HCT116 (cell line): ENCODE measurements around the gene PDE4B. TPM values are rescaled to one million over a fixed set of nuclear protein-coding genes. Genes with fewer than 3 reads are reported as not detected.

ENCODE experiments used
- ATAC-seq: fragments of 200-7000 bp; cut with Tn5 transposase; 2 replicates; pipeline ENCODE4 v1.9.1; 2020; ENCODE audit warnings: mild to moderate bottlenecking, moderate library complexity
- BruUV-seq: library from RNA; stranded (reverse); fragments of 400-500 nt; replicated peaks from 2 replicates; lab custom pipeline; 2021; lab: Mats Ljungman, UMichigan
- CTCF ChIA-PET: fragments of 300-600 bp; sonication (Branson Sonifier 250); formaldehyde crosslinking; loops from one replicate; lab custom pipeline; 2021; ENCODE audit warnings: antibody characterized with exemption; lab: Charles Lee
- POLR2A ChIA-PET: fragments of 300-600, 350-600 bp; sonication (Branson Sonifier 250); formaldehyde crosslinking; loops from one replicate; lab custom pipeline; 2021; ENCODE audit warnings: antibody characterized with exemption; lab: Charles Lee
- RAD21 ChIA-PET, 2 experiments: fragments of 300-600 bp; sonication (Branson Sonifier 250); formaldehyde crosslinking; loops; one replicate each; lab custom pipeline; 2023; ENCODE audit warnings: low total read pairs in 2 of 2; ENCODE audit not compliant: uncharacterized antibody in 2 of 2, unreplicated experiment in 2 of 2, low non-redundant PET in 1 of 2; lab: Charles Lee
- DNase-seq: peaks from one replicate; pipeline ENCODE4 v3.0.0-alpha.2; 2010; ENCODE audit warnings: low read depth, low spot score
- H2AFZ ChIP-seq: fragments of 200-600 bp; shearing (Covaris generic), sonication (generic); 2 replicates; pipeline ENCODE4 v1.6.1; 2017; ENCODE audit warnings: low read depth, mixed run types, mixed read lengths, antibody characterized with exemption, low read length; ENCODE audit not compliant: poor library complexity, severe bottlenecking
- H3K27ac ChIP-seq: 2 replicates; pipeline ENCODE4 v1.5.1; 2012; ENCODE audit warnings: low read depth, low read length
- H3K27me3 ChIP-seq: fragments of 200-600 bp; sonication (generic); 2 replicates; pipeline ENCODE4 v1.6.1; 2016; ENCODE audit warnings: mixed run types, low read length, mixed read lengths; ENCODE audit not compliant: insufficient read depth
- H3K36me3 ChIP-seq, 2 experiments: fragments of 200-500 bp in 1 of 2; fragments of 200-600 bp in 1 of 2; sonication (Bioruptor generic) in 1 of 2; sonication (generic) in 1 of 2; 2 replicates each; pipeline versions ENCODE4 v1.5.1 to v1.6.1; 2014 to 2016; ENCODE audit warnings: low read length in 2 of 2, inconsistent platforms in 1 of 2, mixed read lengths in 1 of 2, mixed run types in 1 of 2; ENCODE audit not compliant: insufficient read depth in 2 of 2, control insufficient read depth in 1 of 2
- H3K4me1 ChIP-seq, 2 experiments: fragments of 200-600 bp in 1 of 2; sonication (generic) in 1 of 2; 2 replicates each; pipeline versions ENCODE4 v1.5.1 to v1.6.1; 2012 to 2017; ENCODE audit warnings: low read length in 2 of 2, inconsistent platforms in 1 of 2, mild to moderate bottlenecking in 1 of 2, mixed read lengths in 1 of 2, mixed run types in 1 of 2, moderate library complexity in 1 of 2; ENCODE audit not compliant: insufficient read depth in 2 of 2, control insufficient read depth in 1 of 2
- H3K4me2 ChIP-seq: fragments of 200-600 bp; sonication (generic); 2 replicates; pipeline ENCODE4 v1.6.1; 2017; ENCODE audit warnings: mixed run types, low read length, mixed read lengths
- H3K4me3 ChIP-seq, 2 experiments: fragments of 200-600 bp in 1 of 2; sonication (generic) in 1 of 2; replicated peaks in 1 of 2; 2 replicates each; pipeline ENCODE4 v1.5.1; 2011 to 2016; ENCODE audit warnings: low read length in 2 of 2, control low read depth in 1 of 2, low read depth in 1 of 2, mild to moderate bottlenecking in 1 of 2, mixed read lengths in 1 of 2, mixed run types in 1 of 2
- H3K79me2 ChIP-seq: fragments of 200-600 bp; sonication (generic); 2 replicates; pipeline ENCODE4 v1.6.1; 2017; ENCODE audit warnings: mild to moderate bottlenecking, mixed run types, low read length, moderate library complexity, mixed read lengths; ENCODE audit not compliant: insufficient read depth
- H3K9ac ChIP-seq: fragments of 200-600 bp; sonication (generic); 2 replicates; pipeline ENCODE4 v1.6.1; 2016; ENCODE audit warnings: low read length, mixed read lengths
- H3K9me2 ChIP-seq: fragments of 200-600 bp; sonication (generic), shearing (Covaris generic); 2 replicates; pipeline ENCODE4 v1.6.1; 2017; ENCODE audit warnings: mixed run types, mild to moderate bottlenecking, moderate library complexity; ENCODE audit not compliant: insufficient read depth
- H3K9me3 ChIP-seq, 2 experiments: fragments of 200-500 bp in 1 of 2; fragments of 200-600 bp in 1 of 2; sonication (Bioruptor generic) in 1 of 2; sonication (generic) in 1 of 2; 2 replicates each; pipeline ENCODE4 v1.6.1; 2014 to 2017; ENCODE audit warnings: low read length in 2 of 2, mixed read lengths in 2 of 2, inconsistent platforms in 1 of 2, low read depth in 1 of 2, mild to moderate bottlenecking in 1 of 2, mixed run types in 1 of 2, moderate library complexity in 1 of 2; ENCODE audit not compliant: control insufficient read depth in 1 of 2, insufficient read depth in 1 of 2
- H4K20me1 ChIP-seq: fragments of 200-600 bp; sonication (generic), shearing (Covaris generic); 2 replicates; pipeline ENCODE4 v1.6.1; 2017; ENCODE audit warnings: mixed run types, mild to moderate bottlenecking, moderate library complexity; ENCODE audit not compliant: insufficient read depth
- ATF3 ChIP-seq: IDR thresholded peaks from 2 replicates; pipeline ENCODE4 v1.6.1; 2012
- CBX3 ChIP-seq: IDR thresholded peaks from 2 replicates; pipeline ENCODE4 v1.6.1; 2012; ENCODE audit warnings: low read depth
- CTCF ChIP-seq, 3 experiments: fragments of 200-600 bp in 1 of 3; sonication (generic) in 1 of 3; IDR thresholded peaks in 2 of 3; conservative IDR thresholded peaks in 1 of 3; 2 replicates each; pipeline ENCODE4 v1.5.1; 2012 to 2017; ENCODE audit warnings: low read depth in 2 of 3, low read length in 2 of 3, antibody characterized with exemption in 1 of 3, borderline replicate concordance in 1 of 3, control low read depth in 1 of 3, mild to moderate bottlenecking in 1 of 3, mixed read lengths in 1 of 3, mixed run types in 1 of 3, moderate library complexity in 1 of 3; ENCODE audit not compliant: insufficient read depth in 1 of 3
- ELF1 ChIP-seq: IDR thresholded peaks from 2 replicates; pipeline ENCODE4 v1.6.1; 2012; ENCODE audit warnings: low read depth, borderline replicate concordance
- EZH2 ChIP-seq: fragments of 200-600 bp; sonication (generic); IDR thresholded peaks from 2 replicates; pipeline ENCODE4 v1.6.1; 2017; ENCODE audit warnings: antibody characterized with exemption, mixed run types
- EZH2phosphoT487 ChIP-seq: fragments of 200-600 bp; IDR thresholded peaks from 2 replicates; pipeline ENCODE4 v1.6.1; 2018; ENCODE audit warnings: antibody characterized with exemption, borderline replicate concordance
- MAX ChIP-seq: IDR thresholded peaks from 2 replicates; pipeline ENCODE4 v1.6.1; 2012
- POLR2A ChIP-seq: IDR thresholded peaks from 2 replicates; pipeline ENCODE4 v1.7.0; 2011; ENCODE audit warnings: borderline replicate concordance; ENCODE audit not compliant: insufficient read depth, insufficient read length; ENCODE audit errors: extremely low read depth
- POLR2AphosphoS5 ChIP-seq: IDR thresholded peaks from 2 replicates; pipeline ENCODE4 v1.6.1; 2011; ENCODE audit warnings: mild to moderate bottlenecking, low read depth, low read length, moderate library complexity
- RAD21 ChIP-seq: IDR thresholded peaks from 2 replicates; pipeline ENCODE4 v1.6.1; 2012; ENCODE audit warnings: low read depth, mild to moderate bottlenecking
- REST ChIP-seq: IDR thresholded peaks from 2 replicates; pipeline ENCODE4 v1.6.1; 2012; ENCODE audit warnings: low read depth
- SIN3A ChIP-seq: IDR thresholded peaks from 2 replicates; pipeline ENCODE4 v1.6.1; 2012; ENCODE audit warnings: low read depth
- SP1 ChIP-seq: IDR thresholded peaks from 2 replicates; pipeline ENCODE4 v1.6.1; 2012; ENCODE audit warnings: low read depth
- SRF ChIP-seq: IDR thresholded peaks from 2 replicates; pipeline ENCODE4 v1.6.1; 2012; ENCODE audit warnings: low read depth
- TCF7L2 ChIP-seq: IDR thresholded peaks from 2 replicates; pipeline ENCODE4 v1.7.0; 2011; ENCODE audit warnings: borderline replicate concordance, inconsistent platforms; ENCODE audit not compliant: insufficient read depth, insufficient read length; ENCODE audit errors: extremely low read depth
- ZBTB33 ChIP-seq: IDR thresholded peaks from 2 replicates; pipeline ENCODE4 v1.6.1; 2011; ENCODE audit warnings: mild to moderate bottlenecking, low read length, moderate library complexity; ENCODE audit not compliant: insufficient replicate concordance; ENCODE audit errors: extremely low read depth
- ZNF274 ChIP-seq: fragments of 200-500 bp; sonication (Bioruptor generic); IDR thresholded peaks from 2 replicates; pipeline ENCODE4 v1.6.1; 2014; ENCODE audit warnings: mild to moderate bottlenecking, low read depth, low read length, inconsistent platforms
- intact Hi-C: fragments of 100-400 bp; cut with micrococcal nuclease; formaldehyde crosslinking; loops from 2 replicates; pipeline ENCODE4 v1.10.0; 2022
- total RNA-seq: library from RNA; stranded (reverse); gene quantifications from one replicate; pipeline ENCODE4 v1.2.1, GENCODE V29; 2021; ENCODE audit not compliant: unreplicated experiment

PDE4B gene
- total RNA-seq, 1 experiment from 2014 or later = 76.9 TPM

- ChIA-PET RAD21 (no interaction called here), CTCF (no interaction called here), POLR2A (interaction anchor here (1.0 kb wide), 1 partner anchor 11 kb away, joined by 3 read pairs; no protein-coding TSS in a partner anchor)
- BruUV-seq = TSS peak; percentile 6
- no peaks in the 10 kb centered on the region for H3K9me3 ChIP-seq
- no peak overlapping the region for H2AFZ ChIP-seq
- no peak for ATAC-seq
- no peak for DNase-seq
- H3K36me3 ChIP-seq = peaks cover 18 to 51% of the 10 kb centered on the region in 2 experiments
- H3K4me2 ChIP-seq = peak overlapping the region; percentile 0; the same call in 1 of the 2 replicates
- no peaks in the 10 kb centered on the region for H4K20me1 ChIP-seq
- no peaks in the 10 kb centered on the region for H3K9me2 ChIP-seq
- H3K27ac ChIP-seq = peak overlapping the region; percentile 96
- intact Hi-C loops = no loop called here
- H3K4me1 ChIP-seq = peaks cover 82 to 87% of the 10 kb centered on the region in 2 experiments
- no peaks in the 10 kb centered on the region for H3K27me3 ChIP-seq
- H3K9ac ChIP-seq = no peak overlapping the region
- H3K79me2 ChIP-seq = peaks cover 100% of the 10 kb centered on the region
- TF ChIP-seq EZH2phosphoT487 (no peak), ATF3 (no peak), ELF1 (no peak), CTCF (IDR thresholded peaks at IDR 0.05 in 2 of 3, conservative IDR thresholded peaks at IDR 0.05 in 1 of 3; ENCODE audit: borderline replicate concordance in 1 of 3, insufficient read depth in 1 of 3, low read depth in 2 of 3, low read length in 2 of 3) (no peak), SRF (no peak), REST (no peak), SIN3A (no peak), TCF7L2 (no peak), RAD21 (no peak), EZH2 (no peak), POLR2AphosphoS5 (no peak), SP1 (no peak), ZNF274 (no peak), MAX (no peak), ZBTB33 (no peak), POLR2A (no peak), CBX3 (no peak)
- no peak overlapping the region for H3K4me3 ChIP-seq
These were observed 563.9 kb downstream of the PDE4B start for GRCh38 chr1:66356605-66357004.
